Right lobe of liver (tissue), 6 donors: ENCODE measurements around the gene HDAC10. TPM values are rescaled to one million over a fixed set of nuclear protein-coding genes. Genes with fewer than 3 reads are reported as not detected.

Source experiments
- ATAC-seq, 4 donors: fragments of 200-7000 bp; cut with Tn5 transposase; one replicate each; pipeline ENCODE4 v1.9.1; 2020; ENCODE audit warnings: mild to moderate bottlenecking in 4 of 4, moderate library complexity in 4 of 4
- DNase-seq, 3 donors: peaks; one replicate each; pipeline ENCODE4 v3.0.0-alpha.2; 2020
- H3K27ac ChIP-seq, 3 donors: fragments of 200-600 bp; one replicate each; pipeline ENCODE4 v1.8.0; 2022
- H3K27me3 ChIP-seq, 2 donors: fragments of 200-600 bp; one replicate each; pipeline ENCODE4 v1.8.0; 2022
- H3K36me3 ChIP-seq, 4 donors: fragments of 200-600 bp; sonication (generic) in 1 of 4; one replicate each; pipeline versions ENCODE4 v1.5.1 to v1.8.0; 2017 to 2022; ENCODE audit warnings: control low read depth in 1 of 4
- H3K4me1 ChIP-seq, 4 donors: fragments of 200-600 bp; sonication (generic) in 1 of 4; one replicate each; pipeline versions ENCODE4 v1.5.1 to v1.8.0; 2017 to 2022; ENCODE audit warnings: control low read depth in 1 of 4
- H3K4me3 ChIP-seq, 3 donors: fragments of 200-600 bp; one replicate each; pipeline ENCODE4 v1.8.0; 2022
- H3K9me3 ChIP-seq, 4 donors: fragments of 200-600 bp; sonication (generic) in 1 of 4; one replicate each; pipeline versions ENCODE4 v1.5.1 to v1.8.0; 2017 to 2022; ENCODE audit warnings: control low read depth in 1 of 4
- CTCF ChIP-seq, 4 donors: fragments of 200-600 bp in 3 of 4; fragments of 450-650 bp in 1 of 4; IDR thresholded peaks; one replicate each; pipeline versions ENCODE4 v1.5.1 to v1.8.0; 2016 to 2022; ENCODE audit warnings: antibody characterized with exemption in 4 of 4, mild to moderate bottlenecking in 2 of 4
- POLR2A ChIP-seq: fragments of 450-650 bp; IDR thresholded peaks from one replicate; pipeline ENCODE4 v1.6.1; 2017; ENCODE audit warnings: antibody characterized with exemption, mild to moderate bottlenecking
- WGBS: methylation state at CpG from one replicate; pipeline ENCODE4 v1.1.6; 2018; ENCODE audit warnings: low coverage, low lambda C conversion rate; ENCODE audit not compliant: insufficient coverage; ENCODE audit errors: missing lambda C conversion rate; 5-methylcytosine and 5-hydroxymethylcytosine counted together
- intact Hi-C, 2 donors: fragments of 100-400 bp; cut with DNase I; formaldehyde crosslinking; loops; one replicate each; pipeline versions ENCODE4 v1.11.2 to v1.14.1; 2022
- total RNA-seq, 6 experiments: library from RNA; depleted of rRNA in 2 of 6; stranded (reverse); fragments of >200 nt in 2 of 6; fragmentation: NEBNext Ultra II Directional in 3 of 6; extraction: Animal tissue kit (Norgen Biotek cat#: 25700) in 3 of 6; gene quantifications; one replicate each; pipeline versions ENCODE4 v1.1.0 to v1.2.4, GENCODE V29; 2016 to 2023
- donor health status: DM: no; HTN: yes; CAD: no.
- donor health status: DM: no; HTN: no; CAD: no.
- donor health status: DM: no; HTN: no; CAD: no.
- donor health status: DM: no; HTN: yes; CAD: no.
- donor health status: DM: no; HTN: yes; CAD: no.

HDAC10 gene
- total RNA-seq, 6 experiments from 2014 or later = 19.6 to 30.5 (median 23.0) TPM

DNA sequence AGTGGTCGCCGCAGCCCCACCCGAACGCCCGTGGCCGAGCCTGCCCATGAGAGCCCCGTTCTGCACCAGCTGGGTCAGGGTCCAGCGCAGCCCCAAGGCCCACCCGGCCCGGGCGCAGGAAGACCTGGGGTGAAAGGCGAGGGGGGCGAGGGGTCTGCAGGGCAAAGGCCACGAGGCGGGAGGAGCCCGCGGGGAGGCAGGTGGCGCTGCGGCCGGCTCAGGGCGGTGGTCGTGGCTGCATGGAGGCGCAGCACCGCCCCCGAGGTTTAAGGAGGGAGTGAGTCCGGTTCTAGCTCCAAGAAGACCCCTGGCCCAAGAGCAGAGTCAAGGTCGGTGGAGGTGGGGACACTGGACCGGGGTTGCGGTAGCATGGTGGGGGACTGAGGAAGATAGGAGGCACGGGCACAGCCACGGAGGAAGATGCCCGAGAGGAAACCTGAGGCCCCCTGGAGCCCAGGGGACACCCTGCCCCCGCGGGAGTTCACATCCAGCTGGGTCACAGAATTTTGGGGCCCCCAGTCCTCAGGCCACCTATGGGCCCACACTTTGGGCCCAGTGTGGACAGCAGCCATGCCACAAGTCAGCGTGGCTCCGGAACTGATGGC, 514 bp upstream of the HDAC10 start:
- TF ChIP-seq POLR2A (no peak), CTCF (IDR thresholded peaks at IDR 0.05) (no peak)
- H3K36me3 ChIP-seq = no peaks in the 10 kb centered on the region
- intact Hi-C loops = loop anchor here in 1 of 2 donors (5.0 kb wide), 1 partner anchor 91 kb away; the partner anchor contains the start of gene PPP6R2
- H3K27me3 ChIP-seq = no peaks in the 10 kb centered on the region
- H3K9me3 ChIP-seq = no peaks in the 10 kb centered on the region
- H3K4me1 ChIP-seq = peaks cover 0 to 28% (median 7%) of the 10 kb centered on the region in 4 donors
- ATAC-seq (peak in 1 of 4 donors; percentile 3), DNase-seq (no peak)
- 7% methylated on average over 11 of the region's 36 CpGs for WGBS
- peak overlapping the region in 1 of 3 donors; percentile 43 for H3K27ac ChIP-seq
- H3K4me3 ChIP-seq = peak overlapping the region; percentile 57 to 80 (median 67)

DNA sequence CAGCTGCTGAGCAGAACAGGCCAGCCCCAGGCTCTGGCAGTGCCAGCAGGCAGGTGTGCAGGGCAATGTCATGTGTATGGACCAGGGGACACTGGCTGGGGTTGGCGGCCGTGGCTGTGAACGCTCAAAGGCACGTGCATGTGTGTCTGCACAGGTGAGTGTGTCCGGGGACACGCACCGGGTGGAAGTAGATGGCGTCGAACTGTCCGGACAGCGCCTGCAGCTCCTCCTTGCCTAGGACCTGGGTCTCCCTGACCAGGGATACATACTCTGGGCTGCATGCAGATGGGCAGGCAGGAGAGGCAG, 863 bp downstream of the HDAC10 start:
- no CpG with 5 or more reads among the region's 11 CpGs for WGBS
- no peak for DNase-seq
- TF ChIP-seq CTCF (IDR thresholded peaks at IDR 0.05) (no peak), POLR2A (no peak)
- H3K4me1 ChIP-seq = peaks cover 0 to 37% (median 10%) of the 10 kb centered on the region in 4 donors
- ATAC-seq = no peak
- intact Hi-C loops = loop anchor here in 1 of 2 donors (5.0 kb wide), 1 partner anchor 92 kb away; the partner anchor contains the start of gene PPP6R2
- no peak overlapping the region for H3K27ac ChIP-seq
- no peaks in the 10 kb centered on the region for H3K9me3 ChIP-seq
- no peaks in the 10 kb centered on the region for H3K36me3 ChIP-seq
- H3K4me3 ChIP-seq = peak overlapping the region; percentile 57 to 80 (median 67)
- H3K27me3 ChIP-seq = no peaks in the 10 kb centered on the region

GRCh38 chr22:50249341-50250248, 1.5 kb downstream of the HDAC10 start:
- no peaks in the 10 kb centered on the region for H3K27me3 ChIP-seq
- TF ChIP-seq CTCF (IDR thresholded peaks at IDR 0.05) (no peak), POLR2A (no peak)
- H3K4me1 ChIP-seq = peaks cover 0 to 37% (median 10%) of the 10 kb centered on the region in 4 donors
- ATAC-seq (no peak), DNase-seq (no peak)
- no peaks in the 10 kb centered on the region for H3K36me3 ChIP-seq
- peak overlapping the region in 1 of 3 donors; percentile 67 for H3K4me3 ChIP-seq
- no peak overlapping the region for H3K27ac ChIP-seq
- WGBS = no CpG with 5 or more reads among the region's 32 CpGs
- intact Hi-C loops = loop anchor here in 1 of 2 donors (5.0 to 10.0 kb wide), 2 partner anchors 93 to 235 kb away; partner anchors contain the start of genes ADM2, MIOX and PPP6R2
- no peaks in the 10 kb centered on the region for H3K9me3 ChIP-seq

DNA sequence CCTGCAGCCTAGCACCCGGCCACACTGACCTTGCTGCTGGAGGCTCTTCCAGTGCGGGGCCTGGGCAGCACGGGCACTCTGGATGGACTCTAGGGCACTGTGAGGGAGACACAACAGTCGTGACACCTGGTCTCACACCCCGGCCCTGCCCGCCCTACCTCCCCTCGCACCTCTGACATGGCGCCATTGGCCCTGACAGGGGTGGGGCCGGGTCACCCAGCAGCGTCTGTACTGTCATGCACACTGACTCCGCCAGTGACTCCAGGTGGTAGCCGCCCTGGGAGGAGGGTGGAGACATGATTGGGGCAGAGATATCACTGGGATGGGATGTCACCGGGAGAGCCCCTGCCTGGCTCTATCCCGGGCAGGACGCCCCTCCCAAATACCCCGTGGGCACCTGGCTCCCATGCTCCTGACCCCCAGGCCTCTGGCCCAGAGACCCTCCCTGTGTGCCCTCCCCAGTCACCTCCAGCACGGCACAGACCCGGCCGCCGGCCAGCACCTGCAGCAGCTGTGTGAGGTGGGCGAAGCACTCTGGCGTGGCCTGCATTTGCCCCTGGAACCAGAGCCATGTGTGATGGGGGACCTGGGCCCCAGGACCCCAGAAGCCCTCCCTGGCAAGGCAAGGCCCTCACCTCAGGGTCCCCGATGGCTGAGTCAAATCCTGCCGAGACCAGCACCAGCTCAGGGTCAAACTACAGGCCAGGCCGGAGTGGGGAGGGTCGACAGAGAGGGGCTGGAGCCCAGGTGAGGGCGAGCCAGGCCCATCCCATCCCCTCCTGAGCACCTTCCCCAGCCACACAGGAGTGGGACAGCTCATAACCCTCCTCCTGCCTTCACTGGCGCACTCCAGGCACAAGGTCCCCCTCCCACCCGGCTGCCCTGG, 2.6 kb downstream of the HDAC10 start:
- Histone ChIP-seq H3K36me3 (no peaks in the 10 kb centered on the region), H3K27ac (no peak overlapping the region), H3K27me3 (no peaks in the 10 kb centered on the region), H3K4me3 (no peak overlapping the region), H3K4me1 (peaks cover 0 to 37% (median 13%) of the 10 kb centered on the region in 4 donors), H3K9me3 (no peaks in the 10 kb centered on the region)
- ATAC-seq = no peak
- no peak for DNase-seq
- no peak for TF ChIP-seq CTCF (IDR thresholded peaks at IDR 0.05)
- TF ChIP-seq POLR2A = no peak
- WGBS = 81% methylated on average over 6 of the region's 29 CpGs
- intact Hi-C loops = loop anchor here in 1 of 2 donors (10.0 kb wide), 1 partner anchor 236 kb away; the partner anchor contains the start of genes ADM2 and MIOX
